22Rv1 (cell line): ENCODE measurements around the gene MIEF1.

Experiments
- ZFX ChIP-seq: fragments of 450-650 bp; IDR thresholded peaks from 2 replicates; pipeline ENCODE4 v1.6.1; 2017; ENCODE audit warnings: antibody characterized with exemption, borderline replicate concordance
- TF ChIP-seq, protein P1 (sequence below): fragments of 450-650 bp; IDR thresholded peaks from 2 replicates; pipeline ENCODE4 v1.5.1; 2017; ENCODE audit warnings: mild to moderate bottlenecking

DNA sequence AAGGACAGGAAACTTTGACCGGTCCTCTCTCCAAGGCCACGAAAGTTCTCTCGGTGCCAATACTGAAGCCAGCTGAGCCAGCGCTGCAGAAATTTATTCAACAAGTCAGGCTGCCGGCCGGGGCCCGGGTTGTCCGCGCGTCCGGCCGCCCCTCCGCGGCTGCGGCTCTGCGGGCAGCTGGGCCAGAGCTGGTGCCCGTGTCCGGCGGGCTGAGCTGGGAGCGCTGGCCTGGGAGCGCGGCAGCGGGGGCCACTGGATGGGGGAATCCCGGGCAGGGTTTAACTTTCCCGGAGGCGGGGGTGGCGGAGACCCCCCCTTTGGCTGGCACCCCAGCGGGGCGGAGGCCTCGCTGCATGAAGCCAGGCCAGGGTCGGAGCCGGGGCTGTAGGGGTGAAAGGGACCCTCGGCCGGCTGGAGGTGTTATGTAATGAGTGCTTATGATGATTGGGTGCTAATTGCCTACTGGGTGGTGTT is 56.2 kb downstream of the MIEF1 start:
- TF ChIP-seq, protein P1, sequence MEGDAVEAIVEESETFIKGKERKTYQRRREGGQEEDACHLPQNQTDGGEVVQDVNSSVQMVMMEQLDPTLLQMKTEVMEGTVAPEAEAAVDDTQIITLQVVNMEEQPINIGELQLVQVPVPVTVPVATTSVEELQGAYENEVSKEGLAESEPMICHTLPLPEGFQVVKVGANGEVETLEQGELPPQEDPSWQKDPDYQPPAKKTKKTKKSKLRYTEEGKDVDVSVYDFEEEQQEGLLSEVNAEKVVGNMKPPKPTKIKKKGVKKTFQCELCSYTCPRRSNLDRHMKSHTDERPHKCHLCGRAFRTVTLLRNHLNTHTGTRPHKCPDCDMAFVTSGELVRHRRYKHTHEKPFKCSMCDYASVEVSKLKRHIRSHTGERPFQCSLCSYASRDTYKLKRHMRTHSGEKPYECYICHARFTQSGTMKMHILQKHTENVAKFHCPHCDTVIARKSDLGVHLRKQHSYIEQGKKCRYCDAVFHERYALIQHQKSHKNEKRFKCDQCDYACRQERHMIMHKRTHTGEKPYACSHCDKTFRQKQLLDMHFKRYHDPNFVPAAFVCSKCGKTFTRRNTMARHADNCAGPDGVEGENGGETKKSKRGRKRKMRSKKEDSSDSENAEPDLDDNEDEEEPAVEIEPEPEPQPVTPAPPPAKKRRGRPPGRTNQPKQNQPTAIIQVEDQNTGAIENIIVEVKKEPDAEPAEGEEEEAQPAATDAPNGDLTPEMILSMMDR: no peak
- TF ChIP-seq ZFX: no peak
